Measurements from ENCODE around the gene DNAH17.

DNAH17 gene

DNA sequence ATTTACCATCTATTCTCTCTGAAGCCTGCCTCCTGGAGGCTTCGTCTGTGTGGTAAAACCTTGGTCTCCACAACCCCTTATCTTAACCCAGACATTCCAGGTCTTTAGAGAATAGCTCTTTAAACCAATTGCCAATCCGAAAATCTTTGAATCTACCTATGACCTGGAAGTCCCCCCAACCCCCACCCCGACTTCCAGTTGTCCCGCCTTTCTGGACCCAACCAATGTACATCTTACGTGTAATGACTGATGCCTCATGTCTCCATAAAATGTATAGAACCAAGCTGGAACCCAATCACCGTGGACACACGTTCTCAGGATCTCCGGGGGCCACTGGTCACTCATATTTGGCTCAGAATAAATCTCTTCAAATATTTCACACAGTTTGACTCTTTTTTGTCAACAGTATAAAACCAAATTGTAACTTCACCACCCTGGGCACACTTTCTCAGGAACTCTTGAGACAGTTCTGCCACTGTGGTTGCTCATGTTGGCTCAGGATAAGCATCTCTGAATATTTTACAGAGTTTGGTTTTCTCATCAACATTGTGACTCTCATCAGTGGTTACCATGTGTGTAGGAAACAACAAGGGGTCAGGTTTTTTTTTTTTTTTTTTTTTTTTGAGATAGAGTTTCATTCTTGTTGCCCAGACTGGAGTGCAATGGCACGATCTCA is 18.1 kb upstream of the DNAH17 start:
- DNase-seq, result no peak
- no peaks in the 10 kb centered on the region for H3K36me3 ChIP-seq
- H3K9me3 ChIP-seq (ENCODE audit: severe bottlenecking), result peaks cover 6% of the 10 kb centered on the region
- H3K27me3 ChIP-seq (ENCODE audit: insufficient read depth, low read depth, severe bottlenecking), result no peaks in the 10 kb centered on the region
- H3K4me3 ChIP-seq (ENCODE audit: low read depth, low read length), result no peak overlapping the region
- H3K27ac ChIP-seq, result no peak overlapping the region; the same call in 1 of the 2 replicates
- TF ChIP-seq, protein P1, sequence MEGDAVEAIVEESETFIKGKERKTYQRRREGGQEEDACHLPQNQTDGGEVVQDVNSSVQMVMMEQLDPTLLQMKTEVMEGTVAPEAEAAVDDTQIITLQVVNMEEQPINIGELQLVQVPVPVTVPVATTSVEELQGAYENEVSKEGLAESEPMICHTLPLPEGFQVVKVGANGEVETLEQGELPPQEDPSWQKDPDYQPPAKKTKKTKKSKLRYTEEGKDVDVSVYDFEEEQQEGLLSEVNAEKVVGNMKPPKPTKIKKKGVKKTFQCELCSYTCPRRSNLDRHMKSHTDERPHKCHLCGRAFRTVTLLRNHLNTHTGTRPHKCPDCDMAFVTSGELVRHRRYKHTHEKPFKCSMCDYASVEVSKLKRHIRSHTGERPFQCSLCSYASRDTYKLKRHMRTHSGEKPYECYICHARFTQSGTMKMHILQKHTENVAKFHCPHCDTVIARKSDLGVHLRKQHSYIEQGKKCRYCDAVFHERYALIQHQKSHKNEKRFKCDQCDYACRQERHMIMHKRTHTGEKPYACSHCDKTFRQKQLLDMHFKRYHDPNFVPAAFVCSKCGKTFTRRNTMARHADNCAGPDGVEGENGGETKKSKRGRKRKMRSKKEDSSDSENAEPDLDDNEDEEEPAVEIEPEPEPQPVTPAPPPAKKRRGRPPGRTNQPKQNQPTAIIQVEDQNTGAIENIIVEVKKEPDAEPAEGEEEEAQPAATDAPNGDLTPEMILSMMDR (IDR thresholded peaks at IDR 0.05; ENCODE audit: low read depth, low read length), result no peak

GRCh38 chr17:78592991-78593329 is 15.8 kb upstream of the DNAH17 start:
- peaks cover 6% of the 10 kb centered on the region for H3K9me3 ChIP-seq (ENCODE audit: severe bottlenecking)
- no peak overlapping the region for H3K4me3 ChIP-seq (ENCODE audit: low read depth, low read length)
- TF ChIP-seq, protein P1 (IDR thresholded peaks at IDR 0.05; ENCODE audit: low read depth, low read length), result no peak
- H3K36me3 ChIP-seq, result no peaks in the 10 kb centered on the region
- H3K27ac ChIP-seq, result peak overlapping the region; percentile 53
- no peak for DNase-seq
- no peaks in the 10 kb centered on the region for H3K27me3 ChIP-seq (ENCODE audit: insufficient read depth, low read depth, severe bottlenecking)

- Histone ChIP-seq H3K9me3 (ENCODE audit: severe bottlenecking) (peaks cover 6% of the 10 kb centered on the region), H3K27ac (no peak overlapping the region), H3K4me3 (ENCODE audit: low read depth, low read length) (no peak overlapping the region), H3K36me3 (no peaks in the 10 kb centered on the region), H3K27me3 (ENCODE audit: insufficient read depth, low read depth, severe bottlenecking) (no peaks in the 10 kb centered on the region)
- DNase-seq, result no peak
- TF ChIP-seq, protein P1 (IDR thresholded peaks at IDR 0.05; ENCODE audit: low read depth, low read length), result no peak
Observed at GRCh38 chr17:78591263-78591671, 14.1 kb upstream of the DNAH17 start.

- no peak overlapping the region for H3K4me3 ChIP-seq (ENCODE audit: low read depth, low read length)
- H3K27ac ChIP-seq, result no peak overlapping the region
- no peaks in the 10 kb centered on the region for H3K27me3 ChIP-seq (ENCODE audit: insufficient read depth, low read depth, severe bottlenecking)
- TF ChIP-seq, protein P1 (IDR thresholded peaks at IDR 0.05; ENCODE audit: low read depth, low read length), result no peak
- H3K36me3 ChIP-seq, result no peaks in the 10 kb centered on the region
- peaks cover 2% of the 10 kb centered on the region for H3K9me3 ChIP-seq (ENCODE audit: severe bottlenecking)
- no peak for DNase-seq
Observed at GRCh38 chr17:78589885-78590284, 12.7 kb upstream of the DNAH17 start.

DNA sequence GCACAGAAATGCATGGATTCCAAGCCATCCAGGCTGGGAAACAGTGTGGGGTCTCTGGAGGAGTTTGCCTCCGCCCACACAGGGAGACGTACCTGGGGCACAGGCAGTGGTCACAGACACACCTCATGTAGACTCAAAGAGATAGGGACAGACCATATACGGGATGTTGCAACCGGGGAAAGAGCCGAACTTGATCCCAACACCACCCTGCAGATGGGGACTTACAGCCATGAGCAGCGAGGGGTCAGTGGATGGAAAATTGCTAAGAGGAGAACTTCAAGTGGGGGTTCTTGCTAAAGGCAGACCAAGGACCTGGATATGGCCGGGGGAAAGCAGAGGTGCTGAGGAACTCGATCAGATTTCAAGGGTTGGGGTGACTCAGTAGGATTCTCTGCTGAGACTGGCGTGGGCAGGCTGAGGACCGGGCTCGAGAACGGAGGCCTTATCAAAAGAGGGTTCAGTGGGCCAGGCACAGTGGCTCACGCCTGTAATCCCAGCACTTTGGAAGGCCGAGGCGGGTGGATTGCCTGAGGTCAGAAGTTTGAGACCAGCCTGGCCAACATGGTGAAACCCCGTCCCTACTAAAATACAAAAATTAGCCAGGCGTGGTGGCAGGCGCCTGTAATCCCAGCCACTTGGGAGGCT is 12.0 kb upstream of the DNAH17 start:
- no peak for DNase-seq
- no peak overlapping the region for H3K27ac ChIP-seq
- H3K36me3 ChIP-seq, result no peaks in the 10 kb centered on the region
- no peak overlapping the region for H3K4me3 ChIP-seq (ENCODE audit: low read depth, low read length)
- TF ChIP-seq, protein P1 (IDR thresholded peaks at IDR 0.05; ENCODE audit: low read depth, low read length), result no peak
- no peaks in the 10 kb centered on the region for H3K27me3 ChIP-seq (ENCODE audit: insufficient read depth, low read depth, severe bottlenecking)
- no peaks in the 10 kb centered on the region for H3K9me3 ChIP-seq (ENCODE audit: severe bottlenecking)

Data from WERI-Rb-1 (cell line).